Stomach (tissue), 9 donors: ENCODE data around the gene RASSF3. TPM values are rescaled to one million over a fixed set of nuclear protein-coding genes. Genes with fewer than 3 reads are reported as not detected.

ENCODE experiments used
- DNase-seq, 2 donors: peaks; one replicate each; pipeline versions ENCODE4 v3.0.0 to v3.0.0-alpha.2; 2013 to 2019
- H3K27ac ChIP-seq, 5 donors: fragments of 200-600 bp in 4 of 5; sonication (generic) in 4 of 5; one replicate each; pipeline ENCODE4 v1.5.1; 2013 to 2019; ENCODE audit warnings: mild to moderate bottlenecking in 1 of 5, moderate library complexity in 1 of 5
- H3K27me3 ChIP-seq, 3 donors: fragments of 200-600 bp; sonication (generic); one replicate each; pipeline ENCODE4 v1.5.1; 2017 to 2019; ENCODE audit warnings: mixed run types in 1 of 3
- H3K36me3 ChIP-seq, 4 donors: fragments of 200-600 bp; sonication (generic); 1 replicate in 3 of 4; 2 replicates in 1 of 4; pipeline ENCODE4 v1.5.1; 2016 to 2019
- H3K4me1 ChIP-seq, 4 donors: fragments of 200-600 bp; sonication (generic); one replicate each; pipeline ENCODE4 v1.5.1; 2016 to 2019
- H3K4me3 ChIP-seq, 4 donors: fragments of 200-600 bp; sonication (generic) in 3 of 4; one replicate each; pipeline ENCODE4 v1.5.1; 2016 to 2019; ENCODE audit warnings: mild to moderate bottlenecking in 1 of 4
- H3K9me3 ChIP-seq, 4 donors: fragments of 200-600 bp; sonication (generic); one replicate each; pipeline ENCODE4 v1.5.1; 2016 to 2019
- EP300 ChIP-seq: sonication (generic); formaldehyde crosslinking; IDR thresholded peaks from one replicate; pipeline ENCODE4 v1.6.1; 2017; ENCODE audit warnings: antibody characterized with exemption
- POLR2A ChIP-seq, 4 donors: fragments of 450-650 bp; IDR thresholded peaks; one replicate each; pipeline ENCODE4 v1.6.1; 2016; ENCODE audit warnings: antibody characterized with exemption in 4 of 4, control low read depth in 2 of 4, mild to moderate bottlenecking in 1 of 4, moderate library complexity in 1 of 4
- POLR2AphosphoS5 ChIP-seq, 3 donors: sonication (generic); formaldehyde crosslinking; IDR thresholded peaks; one replicate each; pipeline ENCODE4 v1.6.1; 2016; ENCODE audit warnings: antibody characterized with exemption in 3 of 3
- WGBS, 5 donors: extraction: QIAGEN DNeasy Blood & Tissue Kit in 3 of 5; methylation state at CpG; one replicate each; pipeline versions ENCODE4 v1.1.5 to v1.1.7; 2013 to 2018; 5-methylcytosine and 5-hydroxymethylcytosine counted together
- intact Hi-C: fragments of 100-400 bp; cut with DNase I; formaldehyde crosslinking; loops from one replicate; pipeline ENCODE4 v1.15.1; 2023; ENCODE audit warnings: low total_unique reads
- polyA plus RNA-seq, 3 donors: library from polyadenylated mRNA; stranded (reverse); fragments of 200-250 nt; gene quantifications; one replicate each; pipeline ENCODE4 v1.2.3, GENCODE V29; 2013
- total RNA-seq, 5 donors: library from RNA; depleted of rRNA; stranded (reverse); fragments of >200 nt; gene quantifications; one replicate each; pipeline versions ENCODE4 v1.1.0 to v1.2.3, GENCODE V29; 2014 to 2016
- TF ChIP-seq, protein P1 (sequence below), 7 experiments: fragments of 450-650 bp in 4 of 7; fragments of 200-600 bp in 3 of 7; sonication (generic) in 3 of 7; IDR thresholded peaks; one replicate each; pipeline ENCODE4 v1.5.1; 2016 to 2019; ENCODE audit warnings: antibody characterized with exemption in 7 of 7, control low read depth in 2 of 7, mild to moderate bottlenecking in 1 of 7
- donor health status: healthy with polysubstance abuse.
- donor health status: Bipolar disorder and iron deficiency.
- donor health status: healthy.

The RASSF3 gene
- total and polyA plus RNA-seq, 8 donors = 29.3 to 109 (median 54.8) TPM

DNA sequence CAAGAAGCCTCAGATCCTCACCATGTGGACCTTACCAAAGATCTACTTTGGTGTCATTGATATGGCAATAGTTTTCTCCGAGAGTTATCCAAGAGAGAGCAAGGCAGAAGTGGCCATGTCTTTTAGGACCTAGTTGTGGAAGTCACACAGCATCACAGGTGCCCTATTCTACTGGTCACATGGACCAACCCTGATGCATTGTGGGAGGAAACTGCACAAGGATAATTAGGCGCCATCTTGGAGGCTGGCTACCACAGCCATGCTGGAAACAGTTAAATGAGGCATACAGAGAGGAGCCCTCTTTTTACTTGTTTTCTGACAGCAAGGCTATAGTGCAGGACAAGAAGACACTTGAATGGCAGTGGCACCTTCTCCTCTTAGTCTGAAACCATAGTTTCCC, 99.1 kb downstream of the RASSF3 start:
- Histone ChIP-seq H3K36me3 (peaks cover 0 to 17% (median 8%) of the 10 kb centered on the region in 4 donors), H3K9me3 (no peaks in the 10 kb centered on the region), H3K4me3 (no peak overlapping the region), H3K4me1 (peaks cover 0 to 16% (median 6%) of the 10 kb centered on the region in 4 donors), H3K27ac (no peak overlapping the region), H3K27me3 (no peaks in the 10 kb centered on the region)
- intact Hi-C loops = no loop called here
- no peak for DNase-seq
- no peak for TF ChIP-seq POLR2AphosphoS5 (IDR thresholded peaks at IDR 0.05)
- TF ChIP-seq, protein P1, sequence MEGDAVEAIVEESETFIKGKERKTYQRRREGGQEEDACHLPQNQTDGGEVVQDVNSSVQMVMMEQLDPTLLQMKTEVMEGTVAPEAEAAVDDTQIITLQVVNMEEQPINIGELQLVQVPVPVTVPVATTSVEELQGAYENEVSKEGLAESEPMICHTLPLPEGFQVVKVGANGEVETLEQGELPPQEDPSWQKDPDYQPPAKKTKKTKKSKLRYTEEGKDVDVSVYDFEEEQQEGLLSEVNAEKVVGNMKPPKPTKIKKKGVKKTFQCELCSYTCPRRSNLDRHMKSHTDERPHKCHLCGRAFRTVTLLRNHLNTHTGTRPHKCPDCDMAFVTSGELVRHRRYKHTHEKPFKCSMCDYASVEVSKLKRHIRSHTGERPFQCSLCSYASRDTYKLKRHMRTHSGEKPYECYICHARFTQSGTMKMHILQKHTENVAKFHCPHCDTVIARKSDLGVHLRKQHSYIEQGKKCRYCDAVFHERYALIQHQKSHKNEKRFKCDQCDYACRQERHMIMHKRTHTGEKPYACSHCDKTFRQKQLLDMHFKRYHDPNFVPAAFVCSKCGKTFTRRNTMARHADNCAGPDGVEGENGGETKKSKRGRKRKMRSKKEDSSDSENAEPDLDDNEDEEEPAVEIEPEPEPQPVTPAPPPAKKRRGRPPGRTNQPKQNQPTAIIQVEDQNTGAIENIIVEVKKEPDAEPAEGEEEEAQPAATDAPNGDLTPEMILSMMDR (IDR thresholded peaks at IDR 0.05) = no peak
- no peak for TF ChIP-seq EP300
- no peak for TF ChIP-seq POLR2A (IDR thresholded peaks at IDR 0.05)
- WGBS, 5 donors = 90 to 100% (median 98%) methylated on average over 2 of the region's 2 CpGs

DNA sequence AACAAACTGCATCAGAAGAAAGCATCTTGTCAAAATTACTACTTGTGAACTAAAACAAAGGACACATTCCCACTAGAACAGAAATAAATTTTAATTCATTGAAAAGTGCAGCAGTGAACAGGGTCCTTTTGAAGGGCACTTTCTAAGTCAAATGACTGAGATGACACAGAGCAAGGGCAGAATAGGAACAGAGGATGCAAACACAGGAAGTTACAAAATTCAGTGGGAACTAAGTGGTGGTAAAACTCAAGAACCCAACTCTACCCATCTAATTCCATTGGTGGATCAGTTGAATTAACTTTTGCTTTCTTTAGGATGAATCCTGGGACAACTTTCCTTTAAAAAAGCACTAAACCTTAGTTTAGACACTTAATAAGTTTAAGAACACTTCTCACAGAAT, 103.1 kb downstream of the RASSF3 start:
- TF ChIP-seq POLR2A (IDR thresholded peaks at IDR 0.05) (no peak), POLR2AphosphoS5 (IDR thresholded peaks at IDR 0.05) (no peak), EP300 (no peak)
- TF ChIP-seq, protein P1 (IDR thresholded peaks at IDR 0.05) = no peak
- H3K4me3 ChIP-seq = no peak overlapping the region
- peaks cover 16 to 56% (median 46%) of the 10 kb centered on the region in 4 donors for H3K36me3 ChIP-seq
- H3K9me3 ChIP-seq = no peaks in the 10 kb centered on the region
- no peak for DNase-seq
- H3K27me3 ChIP-seq = no peaks in the 10 kb centered on the region
- H3K27ac ChIP-seq = peak overlapping the region in 1 of 5 donors; percentile 43
- peaks cover 0 to 7% (median 2%) of the 10 kb centered on the region in 4 donors for H3K4me1 ChIP-seq
- intact Hi-C loops = no loop called here

DNA sequence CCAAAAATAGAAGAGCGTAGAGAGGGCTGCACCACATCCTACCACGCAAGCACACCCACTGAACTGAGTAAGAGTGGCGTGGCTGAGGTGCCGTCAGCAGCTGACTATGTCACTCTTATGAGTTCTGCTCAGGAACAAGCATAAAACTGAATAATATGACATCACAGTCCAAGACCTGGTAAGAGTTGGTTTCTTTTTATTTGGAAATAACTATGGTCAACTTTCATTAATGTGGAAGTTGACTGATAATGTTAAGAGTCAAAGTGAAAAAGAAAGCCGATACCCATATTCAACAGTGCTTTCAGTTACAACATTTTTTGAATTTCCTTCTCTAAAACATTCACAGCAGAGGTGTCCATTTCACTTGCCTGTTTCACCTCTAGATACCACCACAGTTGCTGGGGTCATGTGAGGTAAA, 104.3 kb downstream of the RASSF3 start:
- 74 to 87% (median 86%) methylated on average over 5 of the region's 5 CpGs for WGBS, 5 donors
- no peak for TF ChIP-seq POLR2AphosphoS5 (IDR thresholded peaks at IDR 0.05)
- no peak for TF ChIP-seq EP300
- TF ChIP-seq, protein P1 (IDR thresholded peaks at IDR 0.05) = no peak
- no peak for TF ChIP-seq POLR2A (IDR thresholded peaks at IDR 0.05)

DNA sequence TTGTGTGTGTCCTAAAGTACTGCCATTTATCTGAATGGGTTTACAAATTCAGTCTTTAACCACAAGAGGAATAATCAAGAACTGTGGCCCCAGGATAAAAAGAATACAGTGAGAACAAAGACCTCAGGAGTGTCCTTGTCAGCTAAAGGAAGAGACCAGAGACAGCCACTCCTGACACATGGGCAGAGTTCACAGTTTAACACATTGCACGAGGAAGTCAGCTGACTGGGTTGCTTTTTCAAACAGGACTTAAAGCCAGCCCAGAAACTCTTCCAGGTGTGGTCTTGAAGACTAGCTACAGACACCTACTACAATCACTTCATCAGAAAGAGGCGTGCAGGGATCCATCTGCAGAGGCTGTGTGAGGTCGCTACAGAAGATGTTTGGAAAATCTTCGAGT, 106.1 kb downstream of the RASSF3 start:
- Histone ChIP-seq H3K4me1 (peaks cover 0 to 7% (median 2%) of the 10 kb centered on the region in 4 donors), H3K4me3 (no peak overlapping the region), H3K9me3 (no peaks in the 10 kb centered on the region), H3K27me3 (no peaks in the 10 kb centered on the region), H3K27ac (no peak overlapping the region), H3K36me3 (peaks cover 35 to 83% (median 72%) of the 10 kb centered on the region in 4 donors)
- peak in 1 of 2 donors; percentile 10 for DNase-seq
- 86 to 91% (median 87%) methylated on average over 4 of the region's 4 CpGs for WGBS, 5 donors
- intact Hi-C loops = no loop called here
- no peak for TF ChIP-seq POLR2AphosphoS5 (IDR thresholded peaks at IDR 0.05)
- TF ChIP-seq, protein P1 (IDR thresholded peaks at IDR 0.05) = no peak
- no peak for TF ChIP-seq EP300
- TF ChIP-seq POLR2A (IDR thresholded peaks at IDR 0.05) = no peak

More for the DNA sequence above, 104.3 kb downstream of the RASSF3 start:
- Histone ChIP-seq H3K27me3 (no peaks in the 10 kb centered on the region), H3K4me3 (no peak overlapping the region), H3K9me3 (no peaks in the 10 kb centered on the region), H3K27ac (peak overlapping the region in 2 of 5 donors; percentile 35 to 43), H3K36me3 (peaks cover 23 to 65% (median 54%) of the 10 kb centered on the region in 4 donors), H3K4me1 (peaks cover 0 to 7% (median 2%) of the 10 kb centered on the region in 4 donors)
- DNase-seq = peak in 1 of 2 donors; percentile 23
- intact Hi-C loops = no loop called here
